Adrenal gland (tissue), 12 donors: ENCODE results near the gene HOXB7. TPM values are rescaled to one million over a fixed set of nuclear protein-coding genes. Genes with fewer than 3 reads are reported as not detected.

Source experiments
- DNase-seq, 7 donors: peaks; one replicate each; pipeline ENCODE4 v3.0.0-alpha.2; 2019 to 2020
- H3K27ac ChIP-seq, 5 donors: fragments of 200-600 bp; sonication (generic) in 4 of 5; 1 replicate in 3 of 5; 2 replicates in 2 of 5; pipeline versions ENCODE4 v1.5.1 to v1.8.0; 2016 to 2020; ENCODE audit warnings: mild to moderate bottlenecking in 1 of 5
- H3K27me3 ChIP-seq: fragments of 200-600 bp; 2 replicates; pipeline ENCODE4 v1.8.0; 2021
- H3K36me3 ChIP-seq, 2 donors: fragments of 200-600 bp; replicated peaks in 1 of 2; 1 replicate in 1 of 2; 2 replicates in 1 of 2; pipeline versions ENCODE4 v1.5.1 to v1.8.0; 2018 to 2022
- H3K4me1 ChIP-seq, 2 donors: fragments of 200-600 bp; replicated peaks in 1 of 2; 1 replicate in 1 of 2; 2 replicates in 1 of 2; pipeline versions ENCODE4 v1.5.1 to v1.8.0; 2018 to 2021
- H3K4me3 ChIP-seq, 4 donors: fragments of 200-600 bp; sonication (generic) in 3 of 4; one replicate each; pipeline ENCODE4 v1.5.1; 2016 to 2018
- H3K9me3 ChIP-seq, 3 donors: fragments of 200-600 bp; sonication (generic) in 1 of 3; replicated peaks in 1 of 3; 1 replicate in 2 of 3; 2 replicates in 1 of 3; pipeline versions ENCODE4 v1.5.1 to v1.8.0; 2016 to 2021
- CTCF ChIP-seq, 6 experiments: fragments of 450-650 bp in 4 of 6; fragments of 200-600 bp in 2 of 6; sonication (generic) in 1 of 6; IDR thresholded peaks; 1 replicate in 5 of 6; 2 replicates in 1 of 6; pipeline versions ENCODE4 v1.5.1 to v1.8.0; 2016 to 2021; ENCODE audit warnings: antibody characterized with exemption in 6 of 6, mild to moderate bottlenecking in 2 of 6, moderate library complexity in 1 of 6
- POLR2A ChIP-seq, 2 donors: fragments of 450-650 bp; IDR thresholded peaks; one replicate each; pipeline ENCODE4 v1.6.1; 2017; ENCODE audit warnings: antibody characterized with exemption in 2 of 2, mild to moderate bottlenecking in 2 of 2, moderate library complexity in 1 of 2
- WGBS, 4 donors: extraction: QIAGEN DNeasy Blood & Tissue Kit in 2 of 4; methylation state at CpG; one replicate each; pipeline versions ENCODE4 v1.1.5 to v1.1.7; 2013 to 2017; 5-methylcytosine and 5-hydroxymethylcytosine counted together
- intact Hi-C, 2 donors: fragments of 100-400 bp; cut with DNase I; formaldehyde crosslinking; loops; one replicate each; pipeline versions ENCODE4 v1.14.1 to v1.15.0; 2022 to 2023
- polyA plus RNA-seq, 3 donors: library from polyadenylated mRNA; stranded (reverse); fragments of 200-250 nt in 2 of 3; fragments of 350-450 nt in 1 of 3; fragmentation: Illumina TruSeq in 1 of 3; extraction: RNeasy Lipid Tissue Mini Kit (QIAGEN cat#74804) in 1 of 3; gene quantifications; one replicate each; pipeline ENCODE4 v1.2.3, GENCODE V29; 2013 to 2014
- total RNA-seq, 9 donors: library from RNA; depleted of rRNA in 4 of 9; stranded (reverse); fragments of >200 nt in 4 of 9; fragments of 120-200 nt in 1 of 9; fragmentation: NEBNext Ultra II Directional in 1 of 9; extraction: Animal tissue kit (Norgen Biotek cat#: 25700) in 1 of 9; gene quantifications; one replicate each; pipeline versions ENCODE4 v1.1.0 to v1.2.4, GENCODE V29; 2013 to 2023
- donor health status: healthy with polysubstance abuse.
- donor health status: Bipolar disorder and iron deficiency.
- donor health status: DM: yes; HTN: yes; CAD: no.
- donor health status: DM: no; HTN: no; CAD: no.
- donor health status: DM: no; HTN: no; CAD: no.
- donor health status: DM: yes; HTN: yes; CAD: no.

The HOXB7 gene
- total and polyA plus RNA-seq, 12 donors: 6.2 to 27.0 (median 13.5) TPM

- H3K4me1 ChIP-seq: peaks cover 0 to 38% of the 10 kb centered on the region in 2 donors
- peaks cover 0 to 13% of the 10 kb centered on the region in 2 donors for H3K36me3 ChIP-seq
- no peaks in the 10 kb centered on the region for H3K27me3 ChIP-seq
- H3K27ac ChIP-seq: peak overlapping the region in 1 of 5 donors; percentile 84
- H3K9me3 ChIP-seq: no peaks in the 10 kb centered on the region
- no peak overlapping the region for H3K4me3 ChIP-seq
- no peak for DNase-seq
- TF ChIP-seq POLR2A (IDR thresholded peaks at IDR 0.05) (no peak), CTCF (IDR thresholded peaks at IDR 0.05) (no peak)
- WGBS, 4 donors: 43 to 60% (median 53%) methylated on average over 4 to 7 of the region's 7 CpGs
- intact Hi-C loops: loop anchor here (5.0 to 10.0 kb wide), 2 partner anchors 254 to 261 kb away; no protein-coding TSS in a partner anchor
These were observed 12.1 kb downstream of the HOXB7 start for GRCh38 chr17:48598736-48599135.

- H3K27me3 ChIP-seq: no peaks in the 10 kb centered on the region
- DNase-seq: peak; percentile 63 to 90 (median 76)
- 2 to 15% (median 2%) methylated on average over 28 to 68 of the region's 68 CpGs for WGBS, 4 donors
- peak overlapping the region in 4 of 5 donors; percentile 11 to 87 (median 80) for H3K27ac ChIP-seq
- TF ChIP-seq POLR2A (IDR thresholded peaks at IDR 0.05): peak; percentile 37 to 73
- no peak for TF ChIP-seq CTCF (IDR thresholded peaks at IDR 0.05)
- peak overlapping the region in 3 of 4 donors; percentile 48 to 72 (median 50) for H3K4me3 ChIP-seq
- peaks cover 0 to 40% of the 10 kb centered on the region in 2 donors for H3K4me1 ChIP-seq
- intact Hi-C loops: loop anchor here (5.0 to 10.0 kb wide), 2 partner anchors 253 to 261 kb away; no protein-coding TSS in a partner anchor
- no peaks in the 10 kb centered on the region for H3K9me3 ChIP-seq
- peaks cover 0 to 13% of the 10 kb centered on the region in 2 donors for H3K36me3 ChIP-seq
These were observed 12.8 kb downstream of the HOXB7 start for GRCh38 chr17:48597778-48598631.

GRCh38 chr17:48597528-48597777 is 13.4 kb downstream of the HOXB7 start:
- Histone ChIP-seq H3K4me1 (peaks cover 0 to 40% of the 10 kb centered on the region in 2 donors), H3K27me3 (no peaks in the 10 kb centered on the region), H3K27ac (peak overlapping the region in 3 of 5 donors; percentile 75 to 87 (median 84)), H3K9me3 (no peaks in the 10 kb centered on the region), H3K4me3 (peak overlapping the region in 3 of 4 donors; percentile 48 to 72 (median 50)), H3K36me3 (peaks cover 0 to 13% of the 10 kb centered on the region in 2 donors)
- no peak for DNase-seq
- 0 to 8% (median 3%) methylated on average over 1 to 16 of the region's 16 CpGs for WGBS, 4 donors
- TF ChIP-seq CTCF (IDR thresholded peaks at IDR 0.05): no peak
- no peak for TF ChIP-seq POLR2A (IDR thresholded peaks at IDR 0.05)
- intact Hi-C loops: loop anchor here (5.0 to 10.0 kb wide), 2 partner anchors 253 to 260 kb away; no protein-coding TSS in a partner anchor

DNA sequence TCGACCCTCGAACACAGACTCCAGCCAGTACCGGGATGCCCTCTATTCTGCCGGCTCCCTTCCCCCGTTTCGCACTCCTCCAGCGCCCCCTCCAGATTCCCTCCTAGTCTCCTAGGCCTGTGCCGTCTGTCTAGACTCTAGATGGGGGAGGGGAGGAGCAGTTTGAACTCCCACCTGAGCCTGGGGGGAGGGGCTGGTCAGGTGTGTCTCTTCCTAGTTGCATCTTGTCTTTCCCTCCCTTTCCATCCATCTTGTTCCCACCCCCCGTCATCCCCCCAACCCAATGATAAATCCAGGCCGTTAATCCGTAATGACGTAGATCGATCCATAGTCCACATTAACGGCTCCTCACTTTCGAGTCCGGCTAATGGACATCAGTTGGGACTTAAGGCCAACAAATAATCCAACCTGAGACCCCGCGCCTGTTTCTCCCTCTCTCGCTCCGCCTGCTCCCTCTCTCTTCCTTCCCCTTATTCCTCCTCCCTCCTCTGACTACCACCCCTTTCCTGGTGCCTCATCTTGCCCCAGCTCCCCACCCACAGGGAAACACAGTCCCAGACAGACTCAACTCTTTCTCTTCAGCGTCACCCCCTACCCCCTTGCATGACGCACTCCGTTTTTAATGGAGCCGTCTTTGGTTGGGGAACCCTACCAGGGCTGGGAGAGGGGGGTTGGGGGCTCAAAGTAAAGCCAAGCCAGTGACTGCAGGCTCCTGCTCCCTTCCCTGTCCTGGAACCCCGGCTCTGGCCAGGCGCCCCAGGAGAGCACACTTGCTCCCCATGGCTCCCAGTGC is 13.9 kb downstream of the HOXB7 start:
- peak in 1 of 7 donors; percentile 66 for DNase-seq
- WGBS, 4 donors: 35 to 50% (median 41%) methylated on average over 19 to 26 of the region's 26 CpGs
- H3K27me3 ChIP-seq: no peaks in the 10 kb centered on the region
- peak overlapping the region in 2 of 4 donors; percentile 50 to 72 for H3K4me3 ChIP-seq
- TF ChIP-seq CTCF (IDR thresholded peaks at IDR 0.05): no peak
- no peak for TF ChIP-seq POLR2A (IDR thresholded peaks at IDR 0.05)
- H3K27ac ChIP-seq: peak overlapping the region in 3 of 5 donors; percentile 75 to 87 (median 84)
- H3K4me1 ChIP-seq: peaks cover 0 to 35% of the 10 kb centered on the region in 2 donors
- intact Hi-C loops: loop anchor here (5.0 to 10.0 kb wide), 2 partner anchors 252 to 260 kb away; no protein-coding TSS in a partner anchor
- H3K9me3 ChIP-seq: no peaks in the 10 kb centered on the region
- peaks cover 0 to 13% of the 10 kb centered on the region in 2 donors for H3K36me3 ChIP-seq
